Measurements from ENCODE around the gene REV1. TPM values are rescaled to one million over a fixed set of nuclear protein-coding genes. Genes with fewer than 3 reads are reported as not detected.

REV1 gene
- total RNA-seq, 1 donor from 2014 or later: 52.1 TPM

DNA sequence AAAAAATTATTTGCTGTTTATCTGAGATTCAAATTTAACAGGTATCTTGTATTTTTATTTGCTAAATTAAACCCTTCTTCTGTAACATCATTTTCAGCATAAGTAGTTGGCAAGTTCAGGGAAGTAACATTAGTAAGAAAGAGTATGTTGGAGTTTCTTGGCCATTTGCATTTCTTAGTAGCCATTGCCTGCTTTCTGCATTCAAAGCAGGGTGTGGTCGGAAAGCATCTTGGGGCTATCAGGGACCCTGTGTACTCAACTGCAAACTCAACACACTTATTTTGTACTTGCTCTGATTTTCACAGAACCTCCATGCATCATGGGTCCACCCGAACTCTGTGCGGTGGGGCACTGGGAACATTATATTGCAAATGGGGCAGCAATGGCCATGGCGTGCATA lies 30.4 kb upstream of the REV1 start:
- DNase-seq (no peak), ATAC-seq (ENCODE audit: low read depth) (no peak)
- no peak overlapping the region for H3K4me3 Mint-ChIP-seq
- TF ChIP-seq, protein P1, sequence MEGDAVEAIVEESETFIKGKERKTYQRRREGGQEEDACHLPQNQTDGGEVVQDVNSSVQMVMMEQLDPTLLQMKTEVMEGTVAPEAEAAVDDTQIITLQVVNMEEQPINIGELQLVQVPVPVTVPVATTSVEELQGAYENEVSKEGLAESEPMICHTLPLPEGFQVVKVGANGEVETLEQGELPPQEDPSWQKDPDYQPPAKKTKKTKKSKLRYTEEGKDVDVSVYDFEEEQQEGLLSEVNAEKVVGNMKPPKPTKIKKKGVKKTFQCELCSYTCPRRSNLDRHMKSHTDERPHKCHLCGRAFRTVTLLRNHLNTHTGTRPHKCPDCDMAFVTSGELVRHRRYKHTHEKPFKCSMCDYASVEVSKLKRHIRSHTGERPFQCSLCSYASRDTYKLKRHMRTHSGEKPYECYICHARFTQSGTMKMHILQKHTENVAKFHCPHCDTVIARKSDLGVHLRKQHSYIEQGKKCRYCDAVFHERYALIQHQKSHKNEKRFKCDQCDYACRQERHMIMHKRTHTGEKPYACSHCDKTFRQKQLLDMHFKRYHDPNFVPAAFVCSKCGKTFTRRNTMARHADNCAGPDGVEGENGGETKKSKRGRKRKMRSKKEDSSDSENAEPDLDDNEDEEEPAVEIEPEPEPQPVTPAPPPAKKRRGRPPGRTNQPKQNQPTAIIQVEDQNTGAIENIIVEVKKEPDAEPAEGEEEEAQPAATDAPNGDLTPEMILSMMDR (IDR thresholded peaks at IDR 0.05): no peak
- no peaks in the 10 kb centered on the region for H3K9me3 Mint-ChIP-seq
- intact Hi-C loops (cut with micrococcal nuclease): no loop called here
- H3K4me1 Mint-ChIP-seq: no peaks in the 10 kb centered on the region
- CTCF ChIA-PET: no interaction called here
- POLR2A ChIA-PET: no interaction called here
- H3K27me3 Mint-ChIP-seq: peaks cover 22% of the 10 kb centered on the region
- H3K27ac Mint-ChIP-seq: no peak overlapping the region
- no peaks in the 10 kb centered on the region for H3K36me3 Mint-ChIP-seq (ENCODE audit: low read depth)

DNA sequence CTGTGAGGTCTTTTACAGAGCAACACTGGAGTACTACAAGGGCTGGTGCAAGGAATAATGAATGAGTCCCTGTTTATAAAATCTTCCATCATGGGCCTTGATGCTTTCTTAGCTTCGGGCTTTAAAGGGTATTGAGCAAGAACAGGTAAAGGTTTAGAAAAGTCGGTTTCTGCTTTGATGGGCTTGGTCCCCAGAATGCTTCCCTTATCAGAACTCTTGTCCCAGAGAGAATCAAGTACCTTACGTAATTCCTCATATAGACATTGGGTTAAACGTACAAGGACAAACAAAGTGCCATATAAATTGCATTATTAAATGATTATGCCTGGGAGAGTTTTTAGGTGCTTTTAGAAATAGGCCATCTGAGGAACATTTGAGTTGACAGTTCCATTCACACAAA lies 24.5 kb upstream of the REV1 start:
- no peak overlapping the region for H3K4me3 Mint-ChIP-seq
- ChIA-PET CTCF (no interaction called here), POLR2A (no interaction called here)
- TF ChIP-seq, protein P1 (IDR thresholded peaks at IDR 0.05): no peak
- H3K36me3 Mint-ChIP-seq (ENCODE audit: low read depth): no peaks in the 10 kb centered on the region
- no peaks in the 10 kb centered on the region for H3K4me1 Mint-ChIP-seq
- H3K27me3 Mint-ChIP-seq: peaks cover 14% of the 10 kb centered on the region
- no peaks in the 10 kb centered on the region for H3K9me3 Mint-ChIP-seq
- DNase-seq (no peak), ATAC-seq (ENCODE audit: low read depth) (no peak)
- H3K27ac Mint-ChIP-seq: no peak overlapping the region
- intact Hi-C loops (cut with micrococcal nuclease): no loop called here

DNA sequence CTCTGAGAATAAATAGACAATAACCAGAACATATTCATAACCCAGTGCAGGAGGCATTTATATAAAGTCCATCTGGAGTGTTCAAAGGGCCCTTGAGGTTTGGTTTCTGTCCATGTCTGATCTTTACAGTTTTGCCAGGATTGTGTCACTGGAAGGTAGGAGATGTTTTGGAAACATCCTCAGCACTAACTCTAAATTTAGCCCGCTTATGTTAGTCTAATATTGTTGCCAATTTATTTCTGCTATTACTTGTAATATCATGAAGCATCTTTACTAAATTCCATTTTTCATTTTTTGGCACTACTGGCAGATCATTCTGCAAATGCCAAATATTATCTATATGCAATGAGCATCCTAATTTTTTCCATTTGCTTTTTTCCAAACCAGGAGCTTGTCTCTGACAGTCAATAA lies 22.4 kb upstream of the REV1 start:
- Mint-ChIP-seq H3K36me3 (ENCODE audit: low read depth) (no peaks in the 10 kb centered on the region), H3K4me1 (no peaks in the 10 kb centered on the region), H3K4me3 (no peak overlapping the region), H3K27me3 (peaks cover 4% of the 10 kb centered on the region), H3K27ac (no peak overlapping the region), H3K9me3 (no peaks in the 10 kb centered on the region)
- POLR2A ChIA-PET: no interaction called here
- no peak for ATAC-seq (ENCODE audit: low read depth)
- intact Hi-C loops (cut with micrococcal nuclease): no loop called here
- TF ChIP-seq, protein P1 (IDR thresholded peaks at IDR 0.05): no peak
- DNase-seq: no peak
- CTCF ChIA-PET: no interaction called here

DNA sequence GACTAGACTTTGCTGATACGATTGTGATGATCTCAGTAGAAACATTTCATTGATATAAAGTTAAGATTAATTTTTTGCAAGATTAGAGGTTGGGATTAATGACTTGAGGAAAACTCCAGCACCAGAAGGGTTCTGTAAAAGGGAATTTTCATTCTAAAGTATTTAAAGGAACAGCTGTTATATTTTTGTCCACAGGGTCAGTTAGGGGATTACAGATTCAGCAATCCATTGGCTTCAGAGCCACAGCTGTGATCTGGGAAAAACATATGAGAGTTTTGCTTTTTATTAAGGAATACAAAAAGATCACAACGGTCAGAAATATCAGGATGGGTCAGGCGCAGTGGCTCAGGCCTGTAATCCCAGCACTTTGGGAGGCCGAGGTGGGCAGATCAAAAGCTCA lies 19.6 kb upstream of the REV1 start:
- Mint-ChIP-seq H3K9me3 (no peaks in the 10 kb centered on the region), H3K27me3 (no peaks in the 10 kb centered on the region), H3K4me3 (no peak overlapping the region), H3K4me1 (peaks cover 11% of the 10 kb centered on the region), H3K27ac (no peak overlapping the region), H3K36me3 (ENCODE audit: low read depth) (no peaks in the 10 kb centered on the region)
- ATAC-seq (ENCODE audit: low read depth): no peak
- intact Hi-C loops (cut with micrococcal nuclease): no loop called here
- POLR2A ChIA-PET: no interaction called here
- TF ChIP-seq, protein P1 (IDR thresholded peaks at IDR 0.05): no peak
- CTCF ChIA-PET: no interaction called here
- no peak for DNase-seq

DNA sequence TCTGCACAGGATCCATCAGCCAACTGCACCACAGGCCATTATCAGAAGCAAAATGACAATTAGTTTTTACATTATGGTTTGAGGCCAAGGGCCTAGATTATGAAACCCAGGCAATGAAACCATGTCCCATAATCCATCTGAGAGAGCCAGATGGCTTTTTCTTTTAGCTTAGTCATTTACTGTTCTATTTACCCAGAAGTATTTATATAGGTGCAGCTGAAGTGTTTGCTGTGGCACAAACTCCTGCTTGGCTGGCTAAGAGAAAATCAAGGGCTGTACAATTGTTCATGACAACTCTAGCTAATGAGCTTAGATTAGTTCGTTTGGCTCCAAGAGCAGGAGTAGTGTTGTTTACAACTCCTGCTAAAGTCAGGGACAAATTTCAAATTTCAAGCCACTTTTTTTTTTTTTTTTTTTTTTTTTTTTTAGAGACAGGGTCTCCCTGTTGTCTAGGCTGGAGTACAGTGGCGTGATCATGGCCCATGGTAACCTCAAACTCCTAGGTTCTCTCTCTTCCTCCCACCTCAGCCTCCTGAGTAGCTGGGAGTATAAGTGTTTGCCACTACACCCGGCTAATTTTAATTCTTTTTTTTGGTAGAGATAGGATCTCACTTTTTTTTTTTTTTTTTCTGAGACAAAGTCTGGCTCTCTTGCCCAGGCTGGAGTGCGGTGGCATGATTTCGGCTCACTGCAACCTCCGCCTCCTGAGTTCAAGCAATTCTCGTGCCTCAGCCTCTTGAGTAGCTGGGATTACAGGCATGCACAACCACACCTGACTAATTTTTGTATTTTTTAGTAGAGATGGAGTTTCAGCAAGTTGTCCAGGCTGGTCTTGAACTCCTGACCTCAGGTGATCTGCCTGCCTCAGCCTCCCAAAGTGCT lies 18.4 kb upstream of the REV1 start:
- no peak overlapping the region for H3K27ac Mint-ChIP-seq
- ATAC-seq (ENCODE audit: low read depth) (no peak), DNase-seq (no peak)
- POLR2A ChIA-PET: no interaction called here
- no peak overlapping the region for H3K4me3 Mint-ChIP-seq
- no peaks in the 10 kb centered on the region for H3K9me3 Mint-ChIP-seq
- intact Hi-C loops (cut with micrococcal nuclease): no loop called here
- H3K4me1 Mint-ChIP-seq: peaks cover 14% of the 10 kb centered on the region
- CTCF ChIA-PET: no interaction called here
- H3K36me3 Mint-ChIP-seq (ENCODE audit: low read depth): no peaks in the 10 kb centered on the region
- TF ChIP-seq, protein P1 (IDR thresholded peaks at IDR 0.05): no peak
- no peaks in the 10 kb centered on the region for H3K27me3 Mint-ChIP-seq

Measured in activated B cell treated with CpG ODN at 0.5 μM for 24 hours (primary cell).